ENCODE measurements around the gene ARID1A.

DNA sequence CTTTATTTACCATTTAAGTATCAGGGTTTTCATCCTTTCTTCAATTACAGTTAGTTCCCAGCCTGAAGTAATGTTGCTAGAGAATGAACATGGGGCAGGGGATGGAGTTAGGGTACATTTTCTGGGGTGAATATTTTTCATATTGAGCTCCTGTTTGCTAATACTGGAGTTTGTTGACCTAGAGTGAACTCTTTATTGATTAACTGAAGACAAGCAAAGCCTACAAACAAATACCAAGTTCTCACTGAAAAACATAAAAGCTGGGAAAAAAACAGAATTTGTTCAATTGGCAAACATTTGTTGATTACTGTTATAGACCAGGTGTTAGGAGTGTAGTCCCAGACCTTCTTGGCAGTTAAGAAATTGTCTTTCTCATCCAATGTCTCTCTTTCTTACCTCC lies 63.7 kb downstream of the ARID1A start:
- TF ChIP-seq, protein P1, sequence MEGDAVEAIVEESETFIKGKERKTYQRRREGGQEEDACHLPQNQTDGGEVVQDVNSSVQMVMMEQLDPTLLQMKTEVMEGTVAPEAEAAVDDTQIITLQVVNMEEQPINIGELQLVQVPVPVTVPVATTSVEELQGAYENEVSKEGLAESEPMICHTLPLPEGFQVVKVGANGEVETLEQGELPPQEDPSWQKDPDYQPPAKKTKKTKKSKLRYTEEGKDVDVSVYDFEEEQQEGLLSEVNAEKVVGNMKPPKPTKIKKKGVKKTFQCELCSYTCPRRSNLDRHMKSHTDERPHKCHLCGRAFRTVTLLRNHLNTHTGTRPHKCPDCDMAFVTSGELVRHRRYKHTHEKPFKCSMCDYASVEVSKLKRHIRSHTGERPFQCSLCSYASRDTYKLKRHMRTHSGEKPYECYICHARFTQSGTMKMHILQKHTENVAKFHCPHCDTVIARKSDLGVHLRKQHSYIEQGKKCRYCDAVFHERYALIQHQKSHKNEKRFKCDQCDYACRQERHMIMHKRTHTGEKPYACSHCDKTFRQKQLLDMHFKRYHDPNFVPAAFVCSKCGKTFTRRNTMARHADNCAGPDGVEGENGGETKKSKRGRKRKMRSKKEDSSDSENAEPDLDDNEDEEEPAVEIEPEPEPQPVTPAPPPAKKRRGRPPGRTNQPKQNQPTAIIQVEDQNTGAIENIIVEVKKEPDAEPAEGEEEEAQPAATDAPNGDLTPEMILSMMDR (conservative IDR thresholded peaks at IDR 0.05; ENCODE audit: low read length): no peak
- TF ChIP-seq EZH2phosphoT487 (IDR thresholded peaks at IDR 0.05; ENCODE audit: borderline replicate concordance, low read depth, low read length): no peak

Measured in OCI-LY7 (cell line).